ENCODE measurements around the gene SYTL5. TPM values are rescaled to one million over a fixed set of nuclear protein-coding genes. Genes with fewer than 3 reads are reported as not detected.

SYTL5 gene
- total and polyA plus RNA-seq, 4 experiments from 2014 or later: not detected

DNA sequence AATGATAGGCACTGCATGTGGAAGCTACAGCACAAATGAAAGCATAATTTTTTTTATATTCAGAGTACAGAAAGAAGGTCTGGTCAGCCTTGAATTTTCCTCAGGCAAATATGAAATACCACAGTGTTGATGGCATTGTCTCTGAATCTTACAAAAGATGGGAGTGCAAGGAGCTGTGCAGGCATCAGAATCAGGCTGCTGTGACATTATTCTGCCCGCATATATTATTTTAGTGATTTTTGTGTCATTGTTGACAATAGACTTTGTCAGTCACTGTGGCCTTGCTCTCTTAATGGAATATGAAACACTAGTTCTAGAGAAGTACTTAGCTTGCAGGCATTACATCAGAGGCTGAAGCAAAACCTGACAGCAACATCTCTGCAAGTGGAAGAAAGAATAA is 42.5 kb downstream of the SYTL5 start:
- H3K27ac Mint-ChIP-seq: no peak overlapping the region
- no peaks in the 10 kb centered on the region for H3K9me3 ChIP-seq (ENCODE audit: control insufficient read depth in 1 of 2, low read length in 2 of 2)
- H3K4me1 Mint-ChIP-seq: no peaks in the 10 kb centered on the region
- ChIA-PET POLR2A (ENCODE audit: partially characterized antibody) (no interaction called here), CTCF (ENCODE audit: partially characterized antibody) (no interaction called here)
- H3K4me3 Mint-ChIP-seq: no peak overlapping the region
- no peak overlapping the region for H3K4me3 ChIP-seq (ENCODE audit: low read length in 2 of 2)
- H3K27ac ChIP-seq (ENCODE audit: low read depth, low read length): no peak overlapping the region
- peaks cover 0 to 6% (median 0%) of the 10 kb centered on the region in 8 donors for H3K9me3 Mint-ChIP-seq
- H3K36me3 ChIP-seq (ENCODE audit: insufficient read depth, low read length): no peaks in the 10 kb centered on the region
- peaks cover 0 to 3% of the 10 kb centered on the region in 2 donors for H3K27me3 Mint-ChIP-seq
- DNase-seq: no peak
- H3K4me1 ChIP-seq (ENCODE audit: insufficient read depth, low read length): no peaks in the 10 kb centered on the region
- no peaks in the 10 kb centered on the region for H3K36me3 Mint-ChIP-seq
- H3K27me3 ChIP-seq (ENCODE audit: insufficient read depth, low read length): no peaks in the 10 kb centered on the region
- intact Hi-C loops (cut with micrococcal nuclease): no loop called here

DNA sequence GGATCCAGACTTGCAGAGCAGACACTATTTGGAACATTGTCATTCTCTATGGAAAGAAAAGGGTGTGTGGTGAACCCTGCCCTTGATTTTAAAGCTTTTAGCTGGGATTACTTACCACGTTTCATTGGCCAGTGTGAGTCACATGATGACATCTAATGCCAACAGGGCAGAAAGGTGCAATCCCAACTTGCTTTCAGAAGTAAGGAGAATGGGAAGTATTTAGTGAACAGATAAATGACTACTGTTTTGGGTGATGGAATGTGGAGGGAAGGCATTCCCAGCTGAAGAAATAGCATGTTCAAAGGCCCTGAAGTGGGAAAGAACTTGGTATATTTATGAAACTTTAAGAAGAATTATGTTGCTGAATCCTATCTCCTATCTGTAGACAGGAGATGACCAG is 44.5 kb downstream of the SYTL5 start:
- no peaks in the 10 kb centered on the region for H3K27me3 ChIP-seq (ENCODE audit: insufficient read depth, low read length)
- POLR2A ChIA-PET (ENCODE audit: partially characterized antibody): no interaction called here
- intact Hi-C loops (cut with micrococcal nuclease): loop anchor here (5.0 kb wide), 1 partner anchor 89 kb away; no protein-coding TSS in a partner anchor
- H3K4me3 Mint-ChIP-seq: no peak overlapping the region
- H3K9me3 ChIP-seq (ENCODE audit: control insufficient read depth in 1 of 2, low read length in 2 of 2): no peaks in the 10 kb centered on the region
- H3K4me3 ChIP-seq (ENCODE audit: low read length in 2 of 2): no peak overlapping the region
- no peaks in the 10 kb centered on the region for H3K36me3 ChIP-seq (ENCODE audit: insufficient read depth, low read length)
- no peak for DNase-seq
- H3K9me3 Mint-ChIP-seq: peaks cover 0 to 6% (median 0%) of the 10 kb centered on the region in 8 donors
- no peaks in the 10 kb centered on the region for H3K4me1 Mint-ChIP-seq
- H3K27me3 Mint-ChIP-seq: peaks cover 0 to 2% of the 10 kb centered on the region in 2 donors
- H3K27ac ChIP-seq (ENCODE audit: low read depth, low read length): no peak overlapping the region
- H3K27ac Mint-ChIP-seq: no peak overlapping the region
- no peaks in the 10 kb centered on the region for H3K4me1 ChIP-seq (ENCODE audit: insufficient read depth, low read length)
- CTCF ChIA-PET (ENCODE audit: partially characterized antibody): no interaction called here
- no peaks in the 10 kb centered on the region for H3K36me3 Mint-ChIP-seq

DNA sequence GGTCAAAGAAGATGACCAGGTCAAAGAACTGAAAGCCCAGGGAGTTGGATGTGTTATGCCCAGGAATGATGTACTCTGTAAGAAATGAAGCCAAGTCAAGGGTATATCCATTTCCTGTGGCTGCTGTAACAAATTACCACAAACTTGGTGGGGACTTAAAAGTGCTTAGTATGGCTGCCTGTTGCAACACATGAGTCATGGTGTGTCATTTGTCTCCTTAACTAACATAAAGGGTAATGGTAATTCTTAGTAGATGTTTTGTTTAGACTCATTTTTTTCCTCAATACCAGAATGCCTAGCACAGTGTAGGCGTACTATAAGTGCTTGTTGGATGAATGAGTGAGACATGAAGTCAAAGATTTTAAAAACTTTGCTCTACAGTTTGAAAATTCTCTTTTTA is 45.7 kb downstream of the SYTL5 start:
- Mint-ChIP-seq H3K36me3 (no peaks in the 10 kb centered on the region), H3K4me3 (no peak overlapping the region), H3K27me3 (no peaks in the 10 kb centered on the region), H3K27ac (no peak overlapping the region), H3K4me1 (no peaks in the 10 kb centered on the region), H3K9me3 (peaks cover 0 to 4% (median 0%) of the 10 kb centered on the region in 8 donors)
- POLR2A ChIA-PET (ENCODE audit: partially characterized antibody): no interaction called here
- Histone ChIP-seq H3K27me3 (ENCODE audit: insufficient read depth, low read length) (no peaks in the 10 kb centered on the region), H3K9me3 (ENCODE audit: control insufficient read depth in 1 of 2, low read length in 2 of 2) (no peaks in the 10 kb centered on the region), H3K27ac (ENCODE audit: low read depth, low read length) (no peak overlapping the region), H3K4me3 (ENCODE audit: low read length in 2 of 2) (no peak overlapping the region), H3K36me3 (ENCODE audit: insufficient read depth, low read length) (no peaks in the 10 kb centered on the region), H3K4me1 (ENCODE audit: insufficient read depth, low read length) (no peaks in the 10 kb centered on the region)
- no peak for DNase-seq
- intact Hi-C loops (cut with micrococcal nuclease): loop anchor here (5.0 kb wide), 1 partner anchor 90 kb away; no protein-coding TSS in a partner anchor
- CTCF ChIA-PET (ENCODE audit: partially characterized antibody): no interaction called here

- no peaks in the 10 kb centered on the region for H3K36me3 Mint-ChIP-seq
- no peak for DNase-seq
- no peaks in the 10 kb centered on the region for H3K4me1 Mint-ChIP-seq
- intact Hi-C loops (cut with micrococcal nuclease): no loop called here
- H3K27me3 Mint-ChIP-seq: no peaks in the 10 kb centered on the region
- H3K9me3 Mint-ChIP-seq: no peaks in the 10 kb centered on the region
- Histone ChIP-seq H3K4me3 (ENCODE audit: low read length in 2 of 2) (no peak overlapping the region), H3K9me3 (ENCODE audit: control insufficient read depth in 1 of 2, low read length in 2 of 2) (no peaks in the 10 kb centered on the region), H3K27me3 (ENCODE audit: insufficient read depth, low read length) (no peaks in the 10 kb centered on the region), H3K4me1 (ENCODE audit: insufficient read depth, low read length) (no peaks in the 10 kb centered on the region), H3K27ac (ENCODE audit: low read depth, low read length) (no peak overlapping the region), H3K36me3 (ENCODE audit: insufficient read depth, low read length) (no peaks in the 10 kb centered on the region)
- POLR2A ChIA-PET (ENCODE audit: partially characterized antibody): no interaction called here
- H3K27ac Mint-ChIP-seq: no peak overlapping the region
- CTCF ChIA-PET (ENCODE audit: partially characterized antibody): no interaction called here
- no peak overlapping the region for H3K4me3 Mint-ChIP-seq
Observed at GRCh38 chrX:38055170-38055847, 49.0 kb downstream of the SYTL5 start.

- intact Hi-C loops (cut with micrococcal nuclease): no loop called here
- no peaks in the 10 kb centered on the region for H3K9me3 ChIP-seq (ENCODE audit: control insufficient read depth in 1 of 2, low read length in 2 of 2)
- H3K27me3 Mint-ChIP-seq: no peaks in the 10 kb centered on the region
- H3K4me3 ChIP-seq (ENCODE audit: low read length in 2 of 2): no peak overlapping the region
- no peaks in the 10 kb centered on the region for H3K36me3 ChIP-seq (ENCODE audit: insufficient read depth, low read length)
- no peaks in the 10 kb centered on the region for H3K9me3 Mint-ChIP-seq
- no peak overlapping the region for H3K4me3 Mint-ChIP-seq
- H3K27me3 ChIP-seq (ENCODE audit: insufficient read depth, low read length): no peaks in the 10 kb centered on the region
- POLR2A ChIA-PET (ENCODE audit: partially characterized antibody): no interaction called here
- H3K4me1 Mint-ChIP-seq: no peaks in the 10 kb centered on the region
- no peak overlapping the region for H3K27ac ChIP-seq (ENCODE audit: low read depth, low read length)
- no peaks in the 10 kb centered on the region for H3K4me1 ChIP-seq (ENCODE audit: insufficient read depth, low read length)
- no peak for DNase-seq
- H3K27ac Mint-ChIP-seq: no peak overlapping the region
- CTCF ChIA-PET (ENCODE audit: partially characterized antibody): no interaction called here
- H3K36me3 Mint-ChIP-seq: no peaks in the 10 kb centered on the region
Observed at GRCh38 chrX:38060331-38060878, 54.1 kb downstream of the SYTL5 start.

- no peak overlapping the region for H3K4me3 Mint-ChIP-seq
- H3K27me3 Mint-ChIP-seq: no peaks in the 10 kb centered on the region
- H3K27ac Mint-ChIP-seq: no peak overlapping the region
- ChIA-PET CTCF (ENCODE audit: partially characterized antibody) (no interaction called here), POLR2A (ENCODE audit: partially characterized antibody) (no interaction called here)
- Histone ChIP-seq H3K4me1 (ENCODE audit: insufficient read depth, low read length) (no peaks in the 10 kb centered on the region), H3K27ac (ENCODE audit: low read depth, low read length) (no peak overlapping the region), H3K4me3 (ENCODE audit: low read length in 2 of 2) (no peak overlapping the region), H3K36me3 (ENCODE audit: insufficient read depth, low read length) (no peaks in the 10 kb centered on the region), H3K27me3 (ENCODE audit: insufficient read depth, low read length) (no peaks in the 10 kb centered on the region), H3K9me3 (ENCODE audit: control insufficient read depth in 1 of 2, low read length in 2 of 2) (no peaks in the 10 kb centered on the region)
- no peaks in the 10 kb centered on the region for H3K9me3 Mint-ChIP-seq
- DNase-seq: no peak
- no peaks in the 10 kb centered on the region for H3K4me1 Mint-ChIP-seq
- intact Hi-C loops (cut with micrococcal nuclease): no loop called here
- no peaks in the 10 kb centered on the region for H3K36me3 Mint-ChIP-seq
Observed at GRCh38 chrX:38061335-38061734, 55.0 kb downstream of the SYTL5 start.

- H3K27me3 ChIP-seq (ENCODE audit: insufficient read depth, low read length): no peaks in the 10 kb centered on the region
- no peaks in the 10 kb centered on the region for H3K36me3 Mint-ChIP-seq
- DNase-seq: no peak
- H3K4me1 Mint-ChIP-seq: no peaks in the 10 kb centered on the region
- H3K9me3 Mint-ChIP-seq: peaks cover 0 to 3% (median 0%) of the 10 kb centered on the region in 8 donors
- H3K27me3 Mint-ChIP-seq: no peaks in the 10 kb centered on the region
- intact Hi-C loops (cut with micrococcal nuclease): no loop called here
- no peak overlapping the region for H3K27ac Mint-ChIP-seq
- no peak overlapping the region for H3K27ac ChIP-seq (ENCODE audit: low read depth, low read length)
- ChIA-PET POLR2A (ENCODE audit: partially characterized antibody) (no interaction called here), CTCF (ENCODE audit: partially characterized antibody) (no interaction called here)
- no peak overlapping the region for H3K4me3 ChIP-seq (ENCODE audit: low read length in 2 of 2)
- H3K36me3 ChIP-seq (ENCODE audit: insufficient read depth, low read length): no peaks in the 10 kb centered on the region
- no peak overlapping the region for H3K4me3 Mint-ChIP-seq
- no peaks in the 10 kb centered on the region for H3K4me1 ChIP-seq (ENCODE audit: insufficient read depth, low read length)
- no peaks in the 10 kb centered on the region for H3K9me3 ChIP-seq (ENCODE audit: control insufficient read depth in 1 of 2, low read length in 2 of 2)
Observed at GRCh38 chrX:38066934-38067333, 60.6 kb downstream of the SYTL5 start.

Measured in CD4-positive, alpha-beta memory T cell (primary cell).